Heart left ventricle (tissue), 13 donors: ENCODE results near the gene NLRP8.

Experiments used
- CTCF ChIP-seq, 12 donors: fragments of 200-600 bp; sonication (generic) in 4 of 12; IDR thresholded peaks; one replicate each; pipeline versions ENCODE4 v1.5.0 to v1.8.0; 2018 to 2022; ENCODE audit warnings: antibody characterized with exemption in 12 of 12, mild to moderate bottlenecking in 5 of 12
- POLR2A ChIP-seq, 2 donors: fragments of 450-650 bp; IDR thresholded peaks; one replicate each; pipeline ENCODE4 v1.6.1; 2017; ENCODE audit warnings: antibody characterized with exemption in 2 of 2, mild to moderate bottlenecking in 2 of 2, moderate library complexity in 2 of 2
- donor health status: ischemic (EF 13 %, LVEDD 7.1; RV severe dilation, severe dysfunction).
- donor health status: DM: no; HTN: yes; CAD: no.
- donor health status: DM: no; HTN: no; CAD: no.
- donor health status: ischemic (EF 25% LVEDD 6.9; RV normal size, moderate dysfunction).
- donor health status: ischemic (EF 25% LVEDD 5.7; RV mildly dilated, moderate dysfunction).
- donor health status: ischemic (EF 35%, LVEDD 5.7; RV mildly dilated, moderate dysfunction).
- donor health status: nonischemic (EF 11% LVEDD 7.7; RV severe dilation, severe dysfunction).
- donor health status: DM: yes; HTN: yes; CAD: no.
- donor health status: PGD.
- donor health status: ischemic (EF 29% LVEDD 5.4; RV normal size, mild dysfunction).
- donor health status: nonischemic (EF 23%, LVEDD 6.1; RV moderate dilation, normal function).

- no peak for TF ChIP-seq CTCF (IDR thresholded peaks at IDR 0.05)
- TF ChIP-seq POLR2A (IDR thresholded peaks at IDR 0.05) = no peak
These were observed 46.1 kb upstream of the NLRP8 start for GRCh38 chr19:55901369-55902079.
